ENCODE measurements around the gene SETDB1.

Gene SETDB1

DNA sequence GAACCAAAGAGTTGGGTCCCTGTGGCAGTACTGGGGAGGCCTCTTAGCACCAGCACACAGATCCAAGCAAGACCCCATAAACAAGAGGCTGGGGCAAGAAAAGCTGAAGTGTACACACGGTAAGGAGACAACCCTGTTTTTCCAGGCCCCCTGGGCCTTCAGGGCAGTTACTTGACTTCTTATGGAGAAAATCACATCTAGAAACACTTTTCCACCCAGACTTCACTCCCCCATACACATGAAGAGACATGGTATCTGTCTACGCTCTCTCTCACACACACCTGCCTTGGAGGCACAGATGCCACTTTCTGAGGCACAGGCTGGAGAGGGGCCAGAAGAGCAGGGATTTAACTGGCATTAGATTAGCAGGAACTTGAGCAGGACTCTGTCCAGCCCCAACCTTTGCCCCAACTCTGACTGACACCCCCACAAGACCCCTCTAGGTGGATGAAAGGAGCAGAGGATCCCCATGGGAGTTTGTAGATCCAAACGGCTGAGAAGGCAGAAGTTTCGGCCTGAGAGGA is 46.3 kb downstream of the SETDB1 start:
- peak overlapping the region; percentile 90 for H3K4me3 ChIP-seq (ENCODE audit: control insufficient read depth, low read depth, low read length)
- TF ChIP-seq, protein P1, sequence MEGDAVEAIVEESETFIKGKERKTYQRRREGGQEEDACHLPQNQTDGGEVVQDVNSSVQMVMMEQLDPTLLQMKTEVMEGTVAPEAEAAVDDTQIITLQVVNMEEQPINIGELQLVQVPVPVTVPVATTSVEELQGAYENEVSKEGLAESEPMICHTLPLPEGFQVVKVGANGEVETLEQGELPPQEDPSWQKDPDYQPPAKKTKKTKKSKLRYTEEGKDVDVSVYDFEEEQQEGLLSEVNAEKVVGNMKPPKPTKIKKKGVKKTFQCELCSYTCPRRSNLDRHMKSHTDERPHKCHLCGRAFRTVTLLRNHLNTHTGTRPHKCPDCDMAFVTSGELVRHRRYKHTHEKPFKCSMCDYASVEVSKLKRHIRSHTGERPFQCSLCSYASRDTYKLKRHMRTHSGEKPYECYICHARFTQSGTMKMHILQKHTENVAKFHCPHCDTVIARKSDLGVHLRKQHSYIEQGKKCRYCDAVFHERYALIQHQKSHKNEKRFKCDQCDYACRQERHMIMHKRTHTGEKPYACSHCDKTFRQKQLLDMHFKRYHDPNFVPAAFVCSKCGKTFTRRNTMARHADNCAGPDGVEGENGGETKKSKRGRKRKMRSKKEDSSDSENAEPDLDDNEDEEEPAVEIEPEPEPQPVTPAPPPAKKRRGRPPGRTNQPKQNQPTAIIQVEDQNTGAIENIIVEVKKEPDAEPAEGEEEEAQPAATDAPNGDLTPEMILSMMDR (IDR thresholded peaks at IDR 0.05; ENCODE audit: control insufficient read depth, insufficient read depth, low read depth, low read length, missing control alignments), result no peak
- DNase-seq (ENCODE audit: low read depth), result no peak

DNA sequence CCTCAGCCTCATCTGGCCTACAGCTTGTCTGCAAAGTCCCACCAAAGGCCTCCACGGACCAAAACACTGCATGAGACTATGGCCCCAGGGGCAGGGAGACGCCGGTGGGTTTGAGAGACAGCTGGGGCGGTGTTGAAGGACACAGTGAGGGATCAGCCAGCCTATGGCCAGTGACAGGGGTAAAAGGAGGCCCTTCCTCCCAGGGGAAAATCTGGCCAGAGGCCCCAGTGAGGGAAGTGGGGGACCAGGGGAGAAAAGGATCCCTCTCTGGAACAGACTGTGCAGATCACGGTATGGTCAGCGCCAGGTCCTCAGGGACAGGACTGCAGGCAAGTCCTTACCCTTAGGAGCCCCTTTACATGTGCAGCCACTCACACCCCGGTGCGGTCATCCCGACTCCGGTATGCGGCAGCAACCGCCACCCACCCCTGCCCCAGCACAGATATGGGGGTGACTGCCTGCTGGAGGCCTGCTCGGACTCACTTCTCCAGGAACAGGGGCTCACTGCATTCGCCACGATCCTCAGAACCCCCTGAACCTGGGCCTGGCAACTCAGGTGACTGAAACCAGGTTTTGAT is 47.2 kb downstream of the SETDB1 start:
- TF ChIP-seq, protein P1 (IDR thresholded peaks at IDR 0.05; ENCODE audit: control insufficient read depth, insufficient read depth, low read depth, low read length, missing control alignments), result no peak
- peak overlapping the region; percentile 90 for H3K4me3 ChIP-seq (ENCODE audit: control insufficient read depth, low read depth, low read length)
- no peak for DNase-seq (ENCODE audit: low read depth)

DNA sequence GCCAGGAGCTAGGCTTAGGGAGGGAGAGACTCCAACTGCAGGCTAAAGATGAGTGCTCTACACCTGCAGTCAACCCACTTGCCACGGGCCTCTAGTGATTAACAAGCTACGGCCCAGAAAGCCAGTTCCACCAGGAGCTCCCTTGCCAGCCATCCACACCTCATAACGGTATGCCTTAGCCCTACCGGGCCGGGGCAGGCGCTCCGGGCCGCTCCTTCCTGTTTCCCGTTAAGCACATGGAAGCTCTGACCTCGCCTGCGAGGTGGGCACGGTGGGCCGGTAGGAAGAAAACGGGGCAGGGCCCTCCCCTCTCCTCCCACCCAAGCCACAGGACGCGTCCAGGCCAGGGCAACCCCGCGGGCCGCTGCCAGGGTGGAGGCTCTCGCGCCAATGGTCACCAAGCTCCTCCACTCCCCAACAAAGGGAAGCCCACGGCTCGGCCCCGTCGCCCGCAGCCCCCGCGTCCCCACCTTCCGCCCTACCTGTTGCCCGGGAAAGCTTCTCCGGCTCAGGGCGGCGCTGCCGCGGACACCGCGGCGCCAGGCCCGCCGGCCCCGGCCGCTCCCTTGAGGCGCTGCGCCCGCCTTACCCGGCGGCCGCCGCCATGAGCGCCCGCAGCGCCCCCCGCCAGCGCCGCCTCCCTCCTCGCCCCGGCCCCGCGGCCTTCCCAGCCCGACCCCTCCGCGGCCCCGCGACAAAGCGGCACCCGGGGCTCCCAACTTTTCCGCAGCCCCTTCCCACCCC is 47.8 kb downstream of the SETDB1 start:
- TF ChIP-seq, protein P1 (IDR thresholded peaks at IDR 0.05; ENCODE audit: control insufficient read depth, insufficient read depth, low read depth, low read length, missing control alignments), result no peak
- DNase-seq (ENCODE audit: low read depth), result no peak
- H3K4me3 ChIP-seq (ENCODE audit: control insufficient read depth, low read depth, low read length), result peak overlapping the region; percentile 90

DNA sequence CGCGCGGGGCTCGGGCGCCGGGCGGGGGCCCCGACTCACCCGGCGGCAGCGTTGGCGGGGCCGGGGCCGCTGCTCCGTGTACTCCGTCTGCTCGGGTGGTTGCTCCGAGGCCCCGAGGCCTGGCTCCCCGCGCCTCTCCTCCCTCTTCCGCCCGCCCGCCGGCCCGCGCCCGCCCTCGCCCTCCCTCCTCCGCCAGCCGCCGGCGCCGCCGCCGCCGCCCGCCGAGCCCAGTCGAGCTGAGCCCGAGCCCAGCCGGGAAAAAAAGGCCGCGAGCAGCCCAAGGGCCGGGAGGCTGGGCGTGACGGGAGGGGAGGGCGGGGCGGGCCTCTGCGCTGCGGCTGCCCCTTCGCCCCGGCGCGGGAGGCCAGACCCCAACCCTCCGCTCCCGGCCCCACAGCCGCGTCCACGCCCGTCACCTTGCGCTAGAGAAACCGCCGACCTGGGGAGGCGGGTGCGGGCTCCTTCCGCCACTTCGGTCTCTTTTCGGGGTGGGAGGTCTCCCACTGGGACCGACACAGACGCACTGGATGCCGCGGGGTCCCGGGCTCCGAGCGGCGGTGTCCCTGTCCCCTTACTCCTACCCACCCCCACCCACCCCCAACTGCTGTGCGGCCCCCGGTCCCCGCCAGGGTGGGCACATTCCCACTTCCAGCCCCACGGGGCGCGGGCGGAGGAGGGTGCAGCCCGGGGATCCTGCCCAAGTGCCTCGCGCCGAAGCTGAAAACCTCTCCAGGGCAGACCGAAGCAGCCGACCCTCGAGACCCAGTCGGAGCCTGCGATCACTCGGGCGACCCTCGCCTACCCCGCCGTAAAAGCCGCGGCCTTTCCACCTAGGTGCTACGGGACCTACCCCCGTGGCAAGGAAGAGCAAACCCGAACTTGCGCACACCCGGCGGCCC is 48.7 kb downstream of the SETDB1 start, which contains the start of gene CERS2:
Gene CERS2, minus strand, starts transcription at position 256 of the 899 bp plus-strand sequence. CDS start 5,745 bp downstream, outside the sequence.
- TF ChIP-seq, protein P1 (IDR thresholded peaks at IDR 0.05; ENCODE audit: control insufficient read depth, insufficient read depth, low read depth, low read length, missing control alignments), result no peak
- DNase-seq (ENCODE audit: low read depth), result peak; percentile 7
- peak within 1 kb of the TSS; percentile 90 for H3K4me3 ChIP-seq (ENCODE audit: control insufficient read depth, low read depth, low read length)

DNA sequence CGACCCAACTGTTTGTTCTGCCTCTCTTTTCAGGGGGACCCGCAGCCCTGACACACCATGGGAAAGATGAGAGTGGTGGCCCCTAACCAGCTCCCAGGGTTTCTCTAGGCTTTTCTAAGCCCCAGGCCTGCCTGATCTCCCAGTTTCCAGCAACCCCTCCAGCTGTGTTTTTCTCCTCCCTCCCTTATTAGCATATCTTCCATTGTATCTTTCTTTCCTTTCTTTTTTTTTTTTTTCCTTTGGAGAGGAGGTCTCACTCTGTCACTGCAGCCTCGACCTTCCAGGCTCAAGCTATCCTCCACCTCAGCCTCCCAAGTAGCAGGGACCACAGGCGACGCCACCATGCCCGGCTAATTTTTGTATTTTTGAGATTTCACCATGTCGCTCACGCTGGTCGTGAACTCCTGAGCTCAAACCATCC is 50.2 kb downstream of the SETDB1 start:
- TF ChIP-seq, protein P1 (IDR thresholded peaks at IDR 0.05; ENCODE audit: control insufficient read depth, insufficient read depth, low read depth, low read length, missing control alignments), result no peak
- no peak for DNase-seq (ENCODE audit: low read depth)
- no peak overlapping the region for H3K4me3 ChIP-seq (ENCODE audit: control insufficient read depth, low read depth, low read length)

All from AG09309 (cell line).